Activated CD8-positive, alpha-beta memory T cell treated with anti-CD3 and anti-CD28 coated beads for 1 hour (primary cell): ENCODE measurements around the gene IGF2BP2.
"Not testable (repeated sequence)": the region's sequence is repeated elsewhere in the genome, so short reads cannot be mapped to it uniquely, and the experiment has no call there.

ENCODE experiments used
- DNase-seq, 2 donors: peaks; one replicate each; pipeline ENCODE4 v3.0.0-alpha.2; 2020; ENCODE audit warnings: low read depth in 1 of 2; ENCODE audit errors: extremely low read depth in 1 of 2

The IGF2BP2 gene

DNA sequence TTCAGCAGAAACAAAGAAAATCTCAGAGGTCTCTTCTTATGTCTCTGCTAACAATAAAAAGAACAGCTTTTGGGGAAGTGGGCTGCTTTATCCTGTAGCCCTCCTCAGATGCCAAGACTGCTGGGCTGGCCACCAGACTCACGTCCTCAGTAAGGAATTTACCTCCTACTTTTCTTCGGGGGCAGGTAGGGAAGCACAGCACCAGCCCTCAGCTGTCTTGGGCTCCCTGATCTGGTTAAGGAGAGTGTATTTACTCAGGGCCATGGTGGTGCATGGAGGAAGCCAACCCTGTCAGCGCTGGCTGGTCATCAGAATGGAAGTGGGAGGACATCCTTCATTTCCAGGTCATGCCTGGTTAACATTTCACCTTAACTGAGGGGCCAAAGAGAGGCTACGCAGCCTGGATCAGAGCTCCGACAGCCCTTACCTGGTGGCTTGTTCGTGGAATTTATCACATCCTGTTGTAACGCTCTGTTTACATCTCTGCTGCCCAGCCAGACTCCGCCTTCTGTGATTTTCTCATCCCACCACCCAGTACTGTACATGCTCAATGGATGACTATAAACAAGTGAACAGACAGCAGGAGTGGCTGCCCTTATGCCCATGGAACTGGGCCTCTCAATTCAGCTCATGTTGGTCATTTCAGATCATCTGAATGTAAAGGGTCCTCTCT, 108.3 kb downstream of the IGF2BP2 start:
- DNase-seq, result no peak

DNA sequence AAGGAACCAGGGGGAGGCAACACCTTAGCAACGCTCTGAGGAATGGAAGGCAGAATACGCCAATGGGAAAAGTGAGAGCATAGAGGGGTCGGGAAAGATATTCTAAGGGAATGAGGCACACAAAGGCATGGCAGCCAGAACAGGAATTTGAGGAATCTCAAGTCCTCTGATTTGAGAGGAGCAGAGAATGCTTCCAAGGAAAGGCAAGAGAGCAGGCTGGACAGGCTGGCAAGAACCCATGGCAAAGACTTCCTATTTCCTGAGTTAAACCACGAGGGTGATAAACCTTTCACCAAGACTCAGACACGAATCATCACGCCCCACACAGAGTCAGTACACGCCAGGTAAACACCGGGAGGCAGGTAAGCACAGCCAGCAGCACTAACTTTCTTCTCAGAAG, 109.8 kb downstream of the IGF2BP2 start:
- no peak for DNase-seq

- no peak for DNase-seq
These were observed 110.8 kb downstream of the IGF2BP2 start for GRCh38 chr3:185714085-185714484.

- DNase-seq, result no peak
These were observed 111.8 kb downstream of the IGF2BP2 start for GRCh38 chr3:185713015-185713414.

- DNase-seq, result no peak
These were observed 112.5 kb downstream of the IGF2BP2 start for GRCh38 chr3:185712337-185712736.

DNA sequence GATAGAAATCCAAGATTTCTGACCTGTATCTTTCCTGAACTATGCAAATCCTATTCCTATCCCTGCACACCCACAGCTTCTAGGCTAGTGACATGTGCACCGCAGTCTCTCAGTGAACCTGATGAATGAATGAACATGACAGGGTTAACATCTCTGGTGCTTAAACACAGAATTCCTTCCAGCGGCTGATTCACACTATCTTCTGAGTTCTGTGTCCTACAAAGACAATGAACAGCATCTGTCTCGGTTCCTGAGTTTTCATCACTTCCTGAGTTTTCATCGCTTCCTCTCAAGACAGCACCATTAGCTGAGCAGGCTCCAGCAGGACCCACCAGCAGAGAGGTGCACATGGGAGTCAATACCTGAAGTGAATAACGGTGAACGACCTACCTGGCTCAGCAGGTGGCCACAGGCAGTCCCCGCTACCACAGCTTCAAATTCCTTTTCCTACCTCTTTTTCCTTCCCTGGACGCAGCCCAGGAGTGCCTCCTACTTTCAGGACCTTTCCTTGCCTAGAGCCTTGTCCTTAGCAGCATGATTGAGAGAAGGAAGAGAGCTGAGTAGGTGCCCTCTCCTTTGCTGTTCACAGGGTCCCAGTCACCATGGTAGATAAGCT, 113.5 kb downstream of the IGF2BP2 start:
- no peak for DNase-seq

GRCh38 chr3:185709251-185709955, 115.4 kb downstream of the IGF2BP2 start:
- no peak for DNase-seq

DNA sequence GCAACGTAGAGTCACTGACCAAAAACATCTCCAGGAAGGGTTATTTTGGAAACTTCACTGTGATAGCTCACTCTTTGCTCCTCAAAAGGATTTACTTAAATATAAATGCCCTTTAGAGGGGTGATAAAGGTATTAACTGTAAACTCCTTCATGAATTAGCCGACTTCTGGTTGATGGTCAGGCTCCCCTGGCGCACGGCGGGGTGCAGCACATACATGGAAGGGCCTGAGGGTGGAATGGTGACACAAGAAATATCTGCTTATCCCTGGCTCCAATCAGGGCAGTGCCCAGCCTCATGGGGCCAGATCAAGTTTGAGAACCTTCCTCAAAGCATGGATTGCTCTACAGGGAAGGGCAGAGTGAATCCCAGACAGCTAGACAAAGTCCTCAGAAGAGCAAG, 116.5 kb downstream of the IGF2BP2 start:
- DNase-seq, result no peak

GRCh38 chr3:185705498-185705897, 119.3 kb downstream of the IGF2BP2 start:
- no peak for DNase-seq

DNA sequence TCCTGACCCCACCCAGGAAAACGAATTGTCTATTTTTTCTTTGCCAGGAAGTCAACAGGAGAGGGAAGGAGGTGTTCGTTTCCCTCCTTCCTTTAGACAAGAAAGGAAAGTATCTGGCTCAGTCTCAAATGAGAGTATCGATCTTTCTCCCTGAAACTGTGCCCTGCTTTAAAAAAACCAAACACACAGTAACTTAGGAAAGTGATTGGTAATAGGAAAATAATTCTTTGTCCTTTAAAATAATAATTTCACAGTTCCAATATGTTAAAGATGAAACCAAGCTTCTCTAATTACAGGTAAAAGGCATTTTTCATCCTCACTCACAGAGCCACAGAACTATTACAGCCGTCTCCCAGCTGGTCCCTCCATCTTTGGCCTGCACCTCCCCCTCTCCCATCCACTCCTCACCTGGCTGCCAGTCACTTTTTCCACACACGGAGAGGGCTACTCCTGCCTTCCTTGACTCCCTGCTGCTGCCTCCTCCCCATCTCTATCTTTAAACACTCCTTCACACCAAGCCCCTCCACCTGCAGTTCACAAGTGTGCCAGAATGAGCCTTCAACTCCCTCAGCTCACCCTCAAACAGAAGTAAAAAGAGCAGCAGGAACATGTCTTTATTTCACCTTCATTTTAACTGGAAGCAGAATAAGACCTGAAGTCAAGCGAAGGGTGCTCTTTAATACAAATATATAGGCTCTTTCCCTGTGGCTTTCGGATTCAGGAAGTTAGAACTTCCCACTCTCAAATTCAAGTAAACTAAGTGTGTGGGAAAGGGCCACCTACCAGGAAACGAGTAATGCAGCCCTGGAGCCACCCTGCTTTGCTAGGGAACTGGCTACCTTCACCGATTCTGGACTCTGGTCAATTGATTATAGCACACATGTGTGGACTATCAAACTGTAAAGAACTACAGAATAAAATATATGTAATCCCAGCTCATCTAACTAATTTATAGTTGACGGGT, 122.3 kb downstream of the IGF2BP2 start:
- no peak for DNase-seq

- DNase-seq, result no peak
These were observed 123.1 kb downstream of the IGF2BP2 start for GRCh38 chr3:185701611-185702261.

DNA sequence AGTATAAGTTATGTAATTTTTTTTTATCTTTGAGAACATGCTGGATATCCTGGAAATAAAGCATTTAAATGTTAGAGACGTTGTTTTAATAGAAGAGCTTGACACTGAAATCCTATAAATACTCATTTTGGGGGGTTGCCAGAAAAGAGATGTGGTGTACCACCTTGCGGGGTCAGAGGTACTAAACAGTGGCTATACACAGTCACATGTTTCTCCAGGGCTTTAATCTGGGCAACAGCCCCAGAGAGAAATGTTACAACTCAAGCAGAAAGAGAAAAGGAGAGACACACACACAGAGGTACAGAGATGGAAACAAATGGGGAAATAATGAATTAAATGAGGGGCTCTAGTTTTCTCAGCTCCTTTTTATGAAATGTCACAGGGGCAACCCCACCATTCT, 124.9 kb downstream of the IGF2BP2 start:
- no peak for DNase-seq

DNA sequence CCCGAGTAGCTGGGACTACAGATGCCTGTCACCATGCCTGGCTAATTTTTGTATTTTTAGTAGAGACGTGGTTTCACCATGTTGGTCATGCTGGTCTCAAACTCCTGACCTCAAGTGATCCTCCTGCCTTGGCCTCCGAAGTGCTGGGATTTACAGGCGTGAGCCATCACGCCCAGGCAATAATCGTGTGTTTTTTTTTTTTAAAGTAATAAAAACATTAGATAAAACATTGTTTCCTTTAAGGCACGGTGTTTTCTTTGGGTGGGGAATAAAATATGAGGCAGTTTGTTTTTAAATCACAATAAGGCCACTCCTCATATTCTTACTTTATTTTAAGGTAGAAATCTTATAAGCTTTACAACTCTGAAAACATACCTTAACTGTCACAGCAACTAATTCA, 127.6 kb downstream of the IGF2BP2 start:
- DNase-seq, result not testable (repeated sequence)

DNA sequence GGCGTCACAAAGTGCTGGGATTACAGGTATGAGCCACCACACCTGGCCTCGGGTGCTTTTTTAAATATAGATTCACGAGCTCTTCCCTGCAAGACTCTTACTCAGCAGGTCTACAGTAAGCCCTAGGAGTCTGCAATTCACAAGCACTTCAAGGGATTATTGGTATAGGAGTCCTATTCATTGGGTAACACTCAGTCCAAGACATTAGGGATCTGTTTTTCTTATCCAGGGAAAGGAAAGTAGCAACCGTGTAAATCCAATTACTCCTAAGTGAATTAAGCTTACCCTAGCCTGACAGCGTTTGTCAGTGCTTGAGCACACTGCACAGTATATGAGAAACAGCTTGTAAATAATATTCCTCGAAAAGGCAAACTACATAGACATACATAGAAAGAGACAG, 128.8 kb downstream of the IGF2BP2 start:
- DNase-seq, result no peak

GRCh38 chr3:185693985-185694653, 130.7 kb downstream of the IGF2BP2 start:
- DNase-seq, result no peak

DNA sequence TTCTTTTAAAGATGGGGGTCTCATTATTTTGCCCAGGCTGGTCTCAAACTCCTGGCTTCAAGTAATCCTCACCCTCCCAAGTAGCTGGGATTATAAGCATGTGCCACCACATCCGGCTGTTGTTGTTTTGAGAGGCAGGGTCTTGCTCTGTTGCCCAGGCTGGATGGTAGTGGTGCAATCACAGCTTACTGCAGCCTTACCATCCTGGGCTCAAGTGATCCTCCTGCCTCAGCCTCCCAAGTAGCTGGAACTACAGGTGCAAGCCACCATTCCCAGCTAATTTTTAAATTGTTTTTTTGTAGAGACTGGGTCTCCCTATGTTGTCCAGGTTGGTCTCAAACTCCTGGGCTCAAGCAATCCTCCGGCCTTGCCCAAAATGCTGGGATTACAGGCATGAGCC, 133.2 kb downstream of the IGF2BP2 start:
- DNase-seq, result no peak

DNA sequence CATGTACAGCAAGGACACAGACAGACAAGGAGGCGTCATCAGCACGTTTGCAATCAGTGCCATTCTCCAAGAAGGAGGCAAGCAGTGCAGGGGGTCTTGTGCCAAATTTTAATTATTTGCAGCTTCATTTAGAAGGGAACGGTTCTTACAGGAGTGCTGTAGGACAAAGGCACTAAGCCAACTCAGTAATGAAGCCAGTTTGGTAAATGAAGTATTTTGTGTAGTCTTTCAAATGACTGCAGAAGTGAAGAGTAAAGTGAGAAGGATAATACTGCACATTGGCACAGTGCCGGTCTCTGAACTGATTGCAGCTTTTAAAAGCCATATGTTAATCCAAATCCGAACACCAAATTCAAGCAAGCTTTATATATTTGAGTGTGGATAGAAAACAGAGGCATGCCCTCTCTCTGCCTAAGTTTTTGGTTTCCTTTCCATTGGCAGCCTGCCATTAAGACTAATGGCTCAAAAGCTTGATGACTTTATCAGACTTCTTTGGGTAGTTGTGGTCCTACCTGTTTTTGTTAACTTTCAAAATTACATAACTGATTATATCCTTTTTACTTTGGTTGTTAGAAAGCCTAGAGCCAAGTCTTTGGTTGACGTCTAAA, 137.5 kb downstream of the IGF2BP2 start:
- DNase-seq, result no peak

- DNase-seq, result no peak
These were observed 139.4 kb downstream of the IGF2BP2 start for GRCh38 chr3:185685231-185686035.

DNA sequence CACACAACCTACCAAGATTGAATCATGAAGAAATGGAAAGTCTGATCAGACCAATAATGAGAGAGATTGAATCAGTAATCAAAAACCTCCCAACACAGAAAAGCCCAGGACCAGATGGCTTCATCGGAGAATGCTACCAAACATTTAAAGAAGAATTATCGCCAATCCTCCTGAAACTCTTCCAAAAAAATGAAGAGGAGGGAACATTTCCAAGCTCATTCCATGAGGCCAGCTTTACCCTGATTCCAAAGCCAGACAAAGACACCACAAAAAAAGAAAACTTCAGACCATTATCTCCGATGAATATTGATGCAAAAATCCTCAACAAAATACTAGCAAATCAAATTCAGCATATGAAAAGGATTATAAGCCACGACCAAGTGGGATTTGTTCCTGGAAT, 144.6 kb downstream of the IGF2BP2 start:
- no peak for DNase-seq
